NOMO-1 (cell line): ENCODE data around the gene ALAS1.

ENCODE experiments used
- DNase-seq, 2 experiments: peaks; one replicate each; lab custom pipeline; 2025; ENCODE audit not compliant: unreplicated experiment in 2 of 2; lab: John Stamatoyannopoulos, UW

ALAS1 gene

GRCh38 chr3:52220380-52221026 is 22.5 kb downstream of the ALAS1 start:
- DNase-seq: peak; percentile 79 to 83

DNA sequence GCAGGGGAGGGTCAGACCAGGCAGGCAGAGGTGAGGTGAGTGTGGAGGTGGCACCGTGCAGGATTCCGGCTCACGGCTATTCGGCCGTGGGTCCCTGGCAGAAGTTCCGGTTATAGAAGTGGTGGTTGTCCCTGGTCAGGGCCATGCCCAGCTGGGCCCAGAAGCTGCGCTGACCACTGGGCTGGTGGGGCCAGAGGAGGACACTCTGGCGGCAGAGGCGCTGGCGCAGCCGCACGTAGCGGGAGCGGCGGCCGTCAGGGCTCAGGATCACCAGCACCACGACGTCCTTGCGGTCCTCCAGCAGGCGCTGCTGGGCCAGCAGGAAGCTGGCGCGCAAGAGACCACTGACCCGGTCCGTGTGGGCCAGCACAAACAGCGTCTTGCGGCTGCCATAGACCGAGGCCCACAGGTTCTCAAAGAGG is 23.2 kb downstream of the ALAS1 start:
- DNase-seq: no peak

GRCh38 chr3:52221563-52222318 is 23.8 kb downstream of the ALAS1 start:
- DNase-seq: no peak

DNA sequence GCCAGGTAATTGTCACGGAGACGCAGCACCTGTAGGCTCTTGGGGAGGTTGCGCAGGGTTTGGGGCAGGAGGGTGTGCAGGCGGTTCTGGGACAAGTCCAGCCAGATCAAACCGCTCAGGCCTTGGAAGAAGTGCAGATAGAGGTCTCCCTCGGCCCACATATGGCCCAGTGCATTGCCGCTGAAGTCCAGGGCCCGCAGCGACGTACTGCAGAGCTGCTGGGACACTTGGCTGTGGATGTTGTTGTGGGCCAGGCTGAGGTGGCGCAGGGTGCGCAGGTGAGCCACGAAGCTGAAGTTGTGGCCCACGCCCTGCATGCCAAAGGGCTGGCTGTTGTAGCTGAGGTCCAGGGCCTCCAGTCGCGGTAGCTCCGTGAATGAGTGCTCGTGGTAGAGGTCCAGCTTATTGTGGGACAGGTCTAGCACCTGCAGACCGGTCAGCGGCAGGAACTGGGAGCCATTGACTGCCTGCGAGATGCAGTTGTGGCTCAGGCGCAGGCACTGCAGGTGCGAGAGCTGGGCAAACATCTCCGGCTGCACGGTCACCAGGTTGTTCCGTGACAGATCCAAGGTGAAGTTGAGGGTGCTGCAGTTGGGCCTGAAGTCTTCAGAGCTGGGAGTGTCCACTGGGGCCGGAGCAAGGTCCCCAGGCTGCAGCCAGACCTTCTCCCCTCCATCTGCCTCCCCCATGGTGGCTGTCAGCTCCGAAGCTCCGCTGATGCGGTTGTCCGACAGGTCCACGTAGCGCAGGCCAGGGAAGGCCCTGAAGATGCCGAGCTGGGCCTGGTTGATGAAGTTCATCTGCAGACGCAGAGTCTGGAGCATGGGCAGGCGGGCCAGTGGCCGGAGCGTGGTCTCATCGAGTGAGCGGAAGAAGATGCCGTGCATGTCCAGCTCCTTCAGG is 24.6 kb downstream of the ALAS1 start:
- DNase-seq: no peak

GRCh38 chr3:52223449-52224408 is 25.8 kb downstream of the ALAS1 start:
- DNase-seq: no peak

DNA sequence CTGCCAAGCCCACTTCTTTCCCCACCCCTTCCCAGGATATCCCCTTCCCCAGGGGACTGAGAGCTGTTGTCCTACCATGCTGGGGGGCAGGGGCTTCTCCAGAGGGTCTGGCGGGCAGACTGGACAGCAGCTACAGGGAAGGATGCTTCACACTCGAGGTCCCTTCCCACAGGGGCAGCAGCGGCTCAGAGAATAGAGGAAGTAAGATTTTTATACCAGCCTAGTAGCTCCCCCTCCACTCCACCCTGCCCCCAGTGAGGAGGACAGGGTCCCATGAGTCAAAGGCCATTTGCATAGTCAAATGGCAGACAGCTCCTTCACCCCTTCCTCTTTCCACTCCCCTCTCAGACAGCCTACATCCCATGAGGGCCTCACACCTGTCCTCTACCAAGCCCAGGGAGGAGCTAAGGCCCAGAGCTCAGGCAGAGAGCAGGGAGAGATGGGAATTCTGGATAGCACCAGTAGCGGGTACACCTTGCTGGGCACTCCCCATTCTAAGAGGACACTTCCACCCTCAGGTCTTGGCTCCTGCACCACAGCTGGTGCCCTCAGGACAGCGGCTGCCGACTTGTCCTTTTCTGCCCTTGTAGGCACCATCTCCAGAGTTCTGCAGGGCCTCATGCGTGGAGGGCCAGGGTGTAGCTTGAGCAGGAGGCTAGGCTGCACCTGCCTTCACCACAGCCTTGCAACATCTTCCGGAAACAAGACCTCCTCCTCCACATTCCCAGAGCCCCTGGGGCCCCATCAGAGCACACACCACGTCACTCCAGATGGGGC is 27.7 kb downstream of the ALAS1 start, which contains the start of gene TLR9:
Gene TLR9 (minus strand): TSS at position 194 of the 777 bp plus-strand sequence. CDS start 116 bp downstream, at position 78.
- DNase-seq: peak; percentile 89 to 95

- no peak for DNase-seq
Observed at GRCh38 chr3:52226229-52226817, 28.4 kb downstream of the ALAS1 start.

GRCh38 chr3:52227117-52227516 is 29.2 kb downstream of the ALAS1 start:
- no peak for DNase-seq

DNA sequence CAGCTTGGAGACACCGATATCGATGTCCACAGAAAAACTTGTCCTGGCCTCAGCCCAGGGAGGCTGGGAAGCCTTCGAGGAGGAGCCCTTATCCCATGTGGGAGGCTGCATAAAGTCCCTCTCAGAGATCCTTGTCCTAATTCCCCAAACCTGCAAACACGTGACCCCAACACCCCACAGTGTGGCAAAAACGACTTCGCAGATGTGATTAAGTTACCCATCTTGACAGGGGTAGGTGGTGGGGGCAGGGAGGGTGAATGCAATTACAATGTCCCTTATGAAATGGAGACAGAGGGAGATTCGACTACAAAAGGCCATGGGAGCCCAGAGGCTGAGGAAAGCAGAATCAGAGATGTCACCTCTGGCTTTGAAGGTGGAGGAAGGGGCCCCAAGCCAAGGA is 29.8 kb downstream of the ALAS1 start:
- no peak for DNase-seq

- DNase-seq: no peak
Observed at GRCh38 chr3:52228266-52228665, 30.3 kb downstream of the ALAS1 start.

DNA sequence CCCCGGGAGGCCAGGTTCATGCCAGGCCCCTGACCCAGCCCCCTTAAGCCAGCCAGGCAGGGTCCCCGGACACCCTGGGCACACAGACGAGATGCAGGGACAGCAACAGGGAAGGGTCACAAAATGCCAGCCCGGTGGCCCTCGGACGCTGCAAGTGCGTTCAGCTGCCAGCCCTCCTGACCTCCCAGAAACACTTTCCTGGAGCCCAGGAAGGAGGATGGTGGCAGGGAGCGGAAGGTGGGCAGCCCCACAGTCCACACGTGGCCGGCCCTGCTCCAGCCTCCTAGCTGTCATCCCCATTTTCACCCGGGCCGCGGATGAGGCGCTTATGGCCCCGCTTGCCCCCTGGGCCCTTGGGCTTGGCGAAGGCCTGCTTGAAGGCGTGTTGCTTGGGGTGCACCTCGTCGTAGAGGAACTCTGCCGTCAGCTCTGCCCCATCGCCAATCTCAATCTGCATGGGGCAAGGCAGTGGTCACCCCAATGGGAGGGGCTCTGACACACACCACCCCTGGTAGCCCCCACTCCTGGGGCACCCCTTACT is 30.9 kb downstream of the ALAS1 start:
- DNase-seq: no peak

DNA sequence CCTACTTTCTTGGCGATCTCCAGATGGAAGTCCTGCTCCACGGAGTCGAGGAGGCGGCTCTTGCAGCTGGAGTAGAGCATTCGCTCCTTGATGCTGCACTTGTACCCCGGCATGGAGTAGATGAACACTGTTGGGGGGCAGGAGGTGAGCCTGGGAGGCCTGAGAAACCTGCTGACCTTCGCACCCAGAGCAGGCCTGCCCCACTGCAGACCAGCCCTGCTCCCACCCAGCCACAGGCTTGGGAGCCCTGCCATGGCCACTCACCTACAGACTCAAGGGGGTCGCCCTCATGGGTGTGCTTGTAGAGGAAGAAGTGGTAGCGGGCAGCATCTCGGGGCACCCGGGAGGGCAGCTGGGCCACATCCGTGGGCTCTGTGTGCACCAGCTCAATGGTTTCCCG is 31.7 kb downstream of the ALAS1 start:
- DNase-seq: no peak

- DNase-seq: no peak
Observed at GRCh38 chr3:52230461-52230860, 32.5 kb downstream of the ALAS1 start.

GRCh38 chr3:52230889-52231499 is 33.0 kb downstream of the ALAS1 start:
- DNase-seq: no peak

DNA sequence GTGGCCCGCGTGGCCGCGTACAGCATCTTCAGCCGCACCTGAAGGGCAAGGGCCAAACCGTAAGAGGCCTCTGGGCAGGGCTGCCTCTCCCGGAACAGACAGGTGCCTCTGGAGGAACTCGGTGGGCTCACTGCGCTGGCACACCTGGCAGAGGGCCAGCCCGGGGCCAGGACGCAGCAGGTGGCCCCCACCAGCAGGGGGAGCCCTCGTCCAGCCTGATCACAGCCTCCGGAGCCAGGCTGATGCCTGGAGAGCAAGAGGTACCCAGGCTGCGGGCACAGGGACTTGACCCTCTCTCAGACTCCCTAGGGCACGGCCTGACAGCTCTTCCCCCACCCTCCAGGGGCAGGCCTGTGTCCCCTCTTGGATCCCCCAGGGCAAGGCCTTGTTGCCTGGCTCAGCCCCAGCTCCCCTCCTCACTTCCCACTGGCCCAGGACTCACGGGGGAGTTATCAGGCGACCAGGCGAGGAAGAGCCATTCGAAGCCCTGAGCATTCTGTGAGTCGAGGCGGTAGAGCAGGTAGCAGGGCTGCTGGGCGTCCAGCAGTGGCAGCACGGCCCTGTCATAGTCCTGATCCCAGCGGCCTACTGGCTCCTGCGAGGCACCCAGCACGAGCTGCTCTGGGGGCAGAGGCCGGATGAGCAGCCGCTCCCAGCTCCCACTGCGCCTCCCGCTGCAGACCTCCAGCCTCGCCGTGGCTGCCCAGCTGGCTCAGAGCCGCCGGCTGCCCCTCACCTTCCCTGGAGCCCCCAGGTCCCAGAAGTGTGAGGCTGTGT is 33.7 kb downstream of the ALAS1 start:
- DNase-seq: peak; percentile 35 to 49

DNA sequence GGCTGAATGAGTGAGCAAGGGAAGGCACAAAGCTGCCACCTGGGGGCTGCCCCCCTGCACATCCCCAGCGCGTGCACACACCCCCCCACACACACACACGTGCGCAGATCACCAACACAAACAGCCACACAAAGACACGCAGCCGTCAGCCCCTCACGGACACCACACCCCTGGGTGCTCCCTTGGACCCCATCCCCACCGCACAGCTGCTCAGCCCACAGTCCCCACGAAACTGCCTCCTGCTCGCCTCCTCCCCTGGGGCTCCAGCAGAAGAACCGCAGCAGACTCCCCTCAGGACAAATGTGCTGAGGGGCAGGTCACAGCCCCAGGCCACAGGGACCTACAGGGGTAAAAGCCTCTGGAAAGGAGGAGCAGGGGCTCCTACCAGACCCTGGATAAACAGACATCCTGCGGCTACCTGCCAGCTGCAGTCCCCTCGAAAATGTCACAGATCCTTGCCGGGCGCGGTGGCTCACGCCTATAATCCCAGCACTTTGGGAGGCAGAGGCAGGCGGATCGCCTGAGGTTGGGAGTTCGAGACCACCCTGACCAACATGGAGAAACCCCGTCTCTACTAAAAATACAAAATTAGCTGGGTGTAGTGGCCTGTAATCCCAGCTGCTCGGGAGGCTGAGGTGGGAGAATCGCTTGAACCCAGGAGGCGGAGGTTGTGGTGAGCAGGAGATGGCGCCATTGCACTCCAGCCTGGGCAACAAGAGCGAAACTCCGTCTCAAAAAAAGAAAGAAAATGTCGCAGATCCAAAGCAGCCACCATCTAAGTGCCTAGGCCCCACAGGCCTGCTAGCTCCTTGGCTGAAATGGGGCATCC is 34.5 kb downstream of the ALAS1 start:
- DNase-seq: no peak
